HG03108 (cell line): ENCODE measurements around the gene DPM1.

Experiments
- ATAC-seq: cut with Tn5 transposase; IDR thresholded peaks from one replicate; pipeline ENCODE4 v1.9.1; 2021; ENCODE audit warnings: moderate library complexity; ENCODE audit not compliant: unreplicated experiment

DPM1 gene

DNA sequence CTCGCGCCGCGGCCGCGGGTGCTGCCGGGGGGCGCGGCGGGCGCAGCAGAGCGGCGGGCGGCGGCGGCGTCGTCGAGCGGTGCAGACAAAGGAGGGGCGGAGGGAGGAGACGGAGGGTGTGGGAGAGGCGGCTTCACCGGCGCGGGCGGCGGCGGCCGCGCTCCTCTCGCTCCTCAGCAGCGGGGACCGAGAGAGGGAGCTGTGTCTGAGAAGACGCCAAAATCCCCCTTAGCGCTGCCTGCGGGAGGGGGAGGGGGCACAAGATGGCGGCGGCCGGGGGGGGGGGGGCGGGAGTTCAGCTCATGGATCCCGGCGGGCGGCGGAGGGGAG lies 27.4 kb downstream of the DPM1 start:
- peak; percentile 14 for ATAC-seq

DNA sequence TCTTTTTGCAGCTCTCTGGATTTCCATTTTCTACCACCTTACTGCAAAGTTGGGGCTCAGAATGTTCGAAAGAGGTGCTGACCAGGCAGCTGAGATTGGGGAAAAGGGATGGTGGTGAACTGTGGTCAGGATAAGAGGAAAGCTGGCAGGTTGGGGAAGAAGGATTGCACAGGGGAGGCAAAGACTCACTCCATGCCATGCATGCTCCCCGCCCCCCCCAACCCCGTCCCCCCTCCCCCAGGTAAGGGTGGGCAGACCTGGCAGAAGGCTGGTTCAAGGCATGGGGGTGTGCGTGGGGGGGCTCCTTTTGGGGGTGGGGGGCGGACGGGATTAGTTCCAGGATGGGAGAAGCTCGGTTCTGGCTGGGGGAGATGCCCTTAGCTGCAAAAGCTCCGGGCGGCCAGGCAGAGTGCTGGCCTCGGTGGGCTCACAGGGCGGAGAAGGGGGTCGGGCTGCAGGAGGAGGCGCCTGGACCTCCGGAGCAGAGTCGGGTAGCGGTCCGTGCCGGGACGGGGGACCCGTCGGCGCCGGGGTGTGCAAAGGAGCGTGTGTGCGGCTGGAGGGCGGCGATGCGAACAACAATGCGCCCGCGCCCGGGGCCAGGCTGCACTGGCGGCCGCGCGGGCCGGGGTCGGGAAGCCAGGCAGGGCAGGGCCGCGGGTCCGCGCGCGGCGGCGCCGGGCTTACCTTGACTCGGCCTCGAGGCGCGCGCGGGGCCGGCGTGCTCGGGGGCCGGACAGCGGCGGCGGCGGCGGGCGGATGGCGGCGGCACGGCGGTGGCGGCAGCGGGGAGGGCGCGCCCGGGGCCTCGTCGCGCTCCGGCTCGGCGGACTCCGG lies 28.0 kb downstream of the DPM1 start:
- peak; percentile 5 for ATAC-seq

DNA sequence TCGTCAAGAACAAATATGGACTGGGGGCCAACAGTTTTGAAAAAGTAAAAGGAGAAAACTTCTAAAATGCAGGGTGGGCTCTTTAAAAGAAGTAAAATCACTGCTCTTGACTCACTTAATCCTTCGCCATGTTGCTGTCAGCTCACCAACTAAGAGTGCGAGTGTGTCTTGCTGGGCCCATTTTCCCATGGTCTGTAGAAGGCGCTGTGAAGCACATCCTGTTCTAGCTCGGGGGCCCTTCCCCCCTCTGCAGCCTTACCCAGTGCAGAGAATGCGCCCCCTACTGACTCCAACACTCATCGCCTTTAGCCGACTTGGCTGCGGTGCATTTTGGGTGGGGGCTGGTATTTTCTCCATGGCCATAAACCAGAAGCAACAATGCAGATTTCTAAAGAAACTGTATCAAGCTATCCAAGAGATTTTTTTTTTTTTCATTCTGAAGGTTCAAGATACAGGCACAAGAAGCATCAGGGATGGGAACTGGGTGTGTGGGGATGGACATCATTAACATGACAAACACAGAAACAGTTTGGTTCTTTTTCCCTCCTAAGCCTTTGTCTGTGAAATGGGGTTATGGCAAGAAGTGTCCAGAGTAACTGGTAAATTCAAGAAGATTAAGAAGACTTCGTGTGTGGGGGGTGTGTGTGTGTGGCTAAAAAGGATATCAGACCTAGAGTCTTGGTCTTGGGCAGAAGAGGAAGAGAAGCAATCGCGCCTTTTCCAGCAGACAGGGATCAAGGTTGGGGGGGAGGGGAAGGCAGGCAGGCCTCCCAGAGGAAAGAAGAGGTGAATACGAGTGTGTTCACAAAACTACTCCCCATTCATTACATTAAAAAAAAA lies 28.8 kb downstream of the DPM1 start:
- peak; percentile 49 for ATAC-seq

- no peak for ATAC-seq
Measured at GRCh38 chr20:50928469-50928868, 29.9 kb downstream of the DPM1 start.

DNA sequence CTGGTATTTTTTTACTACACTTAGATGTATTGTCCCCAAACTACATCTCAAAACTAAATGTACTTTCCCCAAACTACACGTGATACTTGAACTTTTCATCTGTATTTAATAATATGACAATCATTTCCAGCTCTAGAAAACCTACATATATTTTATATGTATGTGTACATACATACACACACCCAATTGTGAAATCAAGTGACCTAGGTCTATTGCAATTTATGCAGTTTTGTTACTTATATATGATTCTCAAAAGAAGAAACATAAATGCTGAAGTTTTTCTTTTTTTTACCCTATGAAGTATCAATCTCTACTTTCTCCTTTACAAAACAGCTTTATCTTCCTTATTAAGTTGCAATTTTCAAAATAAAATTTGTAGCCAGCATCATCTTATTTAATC lies 31.8 kb downstream of the DPM1 start:
- no peak for ATAC-seq

GRCh38 chr20:50924261-50924920 lies 33.9 kb downstream of the DPM1 start:
- ATAC-seq, result no peak

DNA sequence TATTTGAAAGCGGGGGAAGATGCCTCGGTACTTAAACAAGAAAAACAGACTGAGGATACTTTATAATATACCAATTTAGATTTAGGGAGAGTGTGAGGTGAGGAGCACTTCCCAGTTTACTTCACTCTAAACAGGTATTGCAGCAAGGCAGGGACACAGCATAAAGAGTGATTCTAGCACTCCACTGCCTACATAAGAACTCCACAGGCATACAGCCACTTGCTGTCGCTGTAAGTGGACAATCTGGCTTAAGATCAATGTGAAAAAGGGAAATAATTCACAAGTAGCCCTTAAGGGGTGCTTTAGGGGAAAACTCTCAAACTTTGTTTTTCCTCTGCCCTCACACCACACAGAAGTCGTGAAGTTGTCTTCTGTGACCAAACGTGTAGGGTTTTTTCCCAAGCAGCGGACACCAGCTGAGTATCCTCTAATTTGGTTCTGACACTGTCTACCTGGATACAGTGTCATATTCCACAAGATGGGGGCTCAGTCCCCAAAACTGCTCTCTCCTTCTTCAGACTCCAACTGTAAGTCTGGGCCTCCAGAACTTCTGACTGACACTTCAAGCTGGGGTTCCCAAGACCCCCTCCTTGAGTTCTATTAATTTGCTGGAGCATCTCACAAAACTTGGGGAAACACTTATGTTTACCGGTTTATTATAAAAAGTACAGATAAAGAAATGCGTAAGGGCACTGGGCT lies 36.4 kb downstream of the DPM1 start:
- no peak for ATAC-seq

DNA sequence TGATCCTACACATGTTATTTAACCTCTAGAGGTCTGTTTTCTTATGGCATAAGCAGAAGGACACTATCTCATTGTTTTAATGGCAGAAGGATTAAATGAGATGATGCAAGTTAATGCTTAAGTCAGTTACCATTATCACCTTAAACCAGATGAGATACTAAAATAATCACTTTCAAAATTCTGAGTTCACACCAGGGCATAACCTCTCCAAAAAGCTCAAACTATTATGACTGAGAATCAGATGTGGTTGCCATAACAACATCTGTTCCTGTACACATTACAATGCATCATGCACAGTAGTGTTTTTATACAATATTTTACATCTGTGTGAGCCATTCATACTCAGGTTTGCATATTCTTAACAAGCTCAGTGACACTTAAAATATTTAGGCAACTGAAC lies 37.3 kb downstream of the DPM1 start:
- no peak for ATAC-seq

GRCh38 chr20:50919567-50919966 lies 38.8 kb downstream of the DPM1 start:
- no peak for ATAC-seq

DNA sequence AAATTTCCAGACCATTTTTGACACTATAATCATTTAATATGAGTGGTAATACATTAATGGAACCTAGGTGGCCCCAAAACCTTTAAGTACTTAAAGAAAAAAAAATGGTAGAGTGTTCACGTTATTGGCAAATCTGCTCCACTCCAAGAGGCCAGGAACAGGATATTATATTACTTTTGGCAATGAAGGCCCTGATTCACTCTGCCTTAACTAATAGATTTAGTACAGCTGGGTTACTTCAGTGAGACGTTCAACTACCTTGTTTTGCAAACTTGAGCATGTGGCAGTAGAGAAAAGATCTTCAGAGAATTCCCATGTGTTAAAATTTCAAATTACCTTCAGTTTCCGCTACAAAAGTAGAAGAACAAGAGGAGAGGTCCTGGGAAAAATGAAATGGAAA lies 39.9 kb downstream of the DPM1 start:
- no peak for ATAC-seq

GRCh38 chr20:50916934-50917333 lies 41.4 kb downstream of the DPM1 start:
- no peak for ATAC-seq

DNA sequence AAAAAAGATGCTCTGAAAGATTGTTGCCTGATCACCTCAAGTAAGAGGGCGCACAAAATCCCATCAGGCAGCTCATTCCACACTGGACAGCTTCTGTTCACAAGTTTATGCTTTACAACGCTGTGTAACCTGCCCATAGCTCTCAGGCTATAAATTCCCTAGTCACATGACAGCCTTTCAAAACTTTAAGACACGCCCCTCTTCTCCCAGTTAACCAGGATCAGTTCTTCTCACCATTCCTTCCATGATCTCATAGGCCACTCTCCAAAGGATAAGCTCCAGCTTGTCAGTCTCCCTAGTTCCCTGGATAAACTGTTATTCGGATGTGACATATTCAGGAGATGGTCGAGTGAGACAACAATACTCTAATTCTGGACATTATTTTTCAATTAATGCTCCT lies 42.1 kb downstream of the DPM1 start:
- ATAC-seq, result no peak

DNA sequence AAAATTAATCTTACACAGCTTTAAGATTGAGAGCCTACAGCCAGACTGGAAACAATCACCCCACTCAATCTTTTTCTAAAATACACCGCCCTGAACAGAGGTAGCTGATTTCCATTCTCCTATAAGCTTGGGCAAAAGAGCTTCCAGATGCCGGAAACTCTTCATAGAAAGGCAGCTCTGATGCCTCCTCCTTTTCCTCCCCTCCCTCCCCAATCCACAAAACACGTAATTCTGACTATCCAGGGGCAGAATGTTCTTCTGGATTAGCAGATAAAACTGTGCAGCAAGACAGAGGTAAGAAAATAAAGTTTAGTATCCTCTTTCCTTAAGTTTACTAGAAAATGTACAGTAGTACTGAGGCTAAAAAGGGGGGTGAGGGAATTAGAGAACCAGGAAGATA lies 42.9 kb downstream of the DPM1 start:
- no peak for ATAC-seq

DNA sequence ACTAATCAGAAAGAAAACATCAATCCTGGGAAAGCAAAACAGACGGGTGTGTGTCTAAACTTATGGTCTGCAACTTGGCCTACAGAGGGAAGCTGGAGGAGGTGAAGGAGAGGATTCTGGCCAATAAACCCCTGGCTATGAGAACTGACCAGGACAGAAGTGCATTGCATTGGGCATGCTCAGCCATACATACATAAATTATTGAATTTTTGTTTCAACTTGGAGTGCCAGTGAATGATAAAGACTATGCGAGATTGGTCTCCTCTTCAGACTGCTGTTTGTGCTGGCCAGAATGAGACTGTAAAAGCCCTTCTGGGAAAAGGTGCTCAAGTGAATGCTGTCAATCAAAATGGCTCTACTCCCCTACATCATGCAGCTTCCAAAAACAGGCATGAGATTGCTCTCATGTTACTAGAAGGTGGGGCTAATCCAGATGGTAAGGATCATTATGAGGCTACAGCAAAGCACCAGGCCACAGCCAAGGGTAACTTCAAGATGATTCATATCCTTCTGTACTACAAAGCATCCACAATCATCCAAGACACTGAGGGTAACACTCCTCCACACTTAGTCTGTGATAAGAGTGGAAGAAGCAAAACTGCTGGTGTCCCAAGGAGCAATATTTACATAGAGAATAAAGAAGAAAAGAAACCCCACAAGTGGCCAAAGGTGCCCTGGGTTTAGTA lies 44.5 kb downstream of the DPM1 start:
- no peak for ATAC-seq

GRCh38 chr20:50911716-50912115 lies 46.6 kb downstream of the DPM1 start:
- ATAC-seq, result peak; percentile 46

- ATAC-seq, result no peak
Measured at GRCh38 chr20:50911030-50911429, 47.3 kb downstream of the DPM1 start.

GRCh38 chr20:50909413-50909812 lies 48.9 kb downstream of the DPM1 start:
- ATAC-seq, result no peak

DNA sequence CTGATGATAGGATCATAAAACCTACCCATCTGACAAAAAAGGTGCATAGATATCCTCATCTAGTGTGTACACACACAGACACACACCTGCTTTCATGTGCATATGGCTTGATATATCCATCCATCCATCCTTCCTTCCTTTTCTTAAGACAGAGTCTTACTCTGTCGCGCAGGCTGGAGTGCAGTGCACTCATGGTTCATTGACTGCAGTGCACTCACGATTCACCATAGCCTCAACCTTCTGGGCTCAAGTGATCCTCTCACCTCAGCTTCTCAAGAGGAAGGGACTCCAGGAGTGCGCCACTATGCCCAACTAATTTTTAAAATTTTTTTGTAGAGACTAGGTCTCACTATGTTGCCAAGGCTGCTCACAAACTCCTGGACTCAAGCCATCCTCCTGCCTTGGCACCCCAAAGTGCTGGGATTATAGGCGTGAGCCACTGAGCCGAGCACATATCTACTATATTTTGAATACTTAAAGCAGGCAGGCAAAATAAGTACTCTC lies 54.2 kb downstream of the DPM1 start:
- ATAC-seq, result no peak

GRCh38 chr20:50903353-50904051 lies 54.8 kb downstream of the DPM1 start:
- ATAC-seq, result no peak

DNA sequence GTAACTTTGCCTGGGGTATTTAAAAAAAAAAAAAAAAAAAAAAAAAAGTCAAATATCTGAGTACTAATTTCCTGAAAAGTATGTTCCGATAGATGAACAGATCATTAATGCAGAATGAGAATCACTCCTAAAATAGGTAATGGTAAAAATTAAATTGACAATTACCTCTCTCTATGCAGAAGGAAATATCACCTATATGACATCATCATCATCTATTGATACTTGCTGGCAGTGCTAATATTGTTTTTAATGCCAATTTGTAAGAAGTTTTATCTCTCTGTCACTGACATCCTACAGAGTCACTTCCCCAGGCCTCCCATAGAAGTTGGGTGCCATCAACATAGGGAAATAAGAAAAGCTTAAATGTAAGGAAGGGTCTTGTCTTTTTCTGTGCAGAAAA lies 57.0 kb downstream of the DPM1 start:
- no peak for ATAC-seq
